ENCODE measurements around the gene HRH4.

Gene HRH4

DNA sequence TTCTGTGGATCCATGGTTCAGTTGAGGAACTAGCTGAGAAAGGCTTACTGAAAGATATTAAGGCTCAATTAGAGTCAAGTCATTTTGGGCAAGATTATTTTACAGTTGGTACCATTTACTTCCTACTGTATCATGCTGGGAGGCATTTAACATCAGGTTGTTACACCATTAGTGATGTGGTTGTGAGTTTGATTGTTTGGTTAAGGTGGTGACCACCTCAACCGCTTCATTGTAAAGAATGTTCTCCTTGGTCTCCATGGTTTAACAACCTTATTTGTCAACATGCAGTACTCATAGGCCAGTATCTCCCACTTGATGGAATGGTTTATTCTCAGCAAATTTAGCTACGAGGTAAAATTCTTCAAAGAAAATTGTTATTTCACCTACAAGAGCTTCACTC is 34.1 kb downstream of the HRH4 start:
- H2AFZ ChIP-seq (ENCODE audit: low read depth, low read length): no peak overlapping the region
- no peak overlapping the region for H3K4me3 ChIP-seq (ENCODE audit: low read length)
- no peak overlapping the region for H3K9ac ChIP-seq (ENCODE audit: low read length)
- H3K4me1 ChIP-seq (ENCODE audit: low read length): peaks cover 28% of the 10 kb centered on the region
- peaks cover 20% of the 10 kb centered on the region for H3K27me3 ChIP-seq (ENCODE audit: low read depth, low read length)
- TF ChIP-seq EZH2phosphoT487 (IDR thresholded peaks at IDR 0.05; ENCODE audit: low read depth): no peak
- TF ChIP-seq, protein P1, sequence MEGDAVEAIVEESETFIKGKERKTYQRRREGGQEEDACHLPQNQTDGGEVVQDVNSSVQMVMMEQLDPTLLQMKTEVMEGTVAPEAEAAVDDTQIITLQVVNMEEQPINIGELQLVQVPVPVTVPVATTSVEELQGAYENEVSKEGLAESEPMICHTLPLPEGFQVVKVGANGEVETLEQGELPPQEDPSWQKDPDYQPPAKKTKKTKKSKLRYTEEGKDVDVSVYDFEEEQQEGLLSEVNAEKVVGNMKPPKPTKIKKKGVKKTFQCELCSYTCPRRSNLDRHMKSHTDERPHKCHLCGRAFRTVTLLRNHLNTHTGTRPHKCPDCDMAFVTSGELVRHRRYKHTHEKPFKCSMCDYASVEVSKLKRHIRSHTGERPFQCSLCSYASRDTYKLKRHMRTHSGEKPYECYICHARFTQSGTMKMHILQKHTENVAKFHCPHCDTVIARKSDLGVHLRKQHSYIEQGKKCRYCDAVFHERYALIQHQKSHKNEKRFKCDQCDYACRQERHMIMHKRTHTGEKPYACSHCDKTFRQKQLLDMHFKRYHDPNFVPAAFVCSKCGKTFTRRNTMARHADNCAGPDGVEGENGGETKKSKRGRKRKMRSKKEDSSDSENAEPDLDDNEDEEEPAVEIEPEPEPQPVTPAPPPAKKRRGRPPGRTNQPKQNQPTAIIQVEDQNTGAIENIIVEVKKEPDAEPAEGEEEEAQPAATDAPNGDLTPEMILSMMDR (IDR thresholded peaks at IDR 0.05; ENCODE audit: low read depth, low read length): no peak
- no peaks in the 10 kb centered on the region for H3K79me2 ChIP-seq (ENCODE audit: low read length)
- H3K4me2 ChIP-seq (ENCODE audit: low read length): no peak overlapping the region
- peaks cover 8% of the 10 kb centered on the region for H3K36me3 ChIP-seq (replicated peaks; ENCODE audit: low read depth, low read length)
- H3K27ac ChIP-seq (ENCODE audit: low read length): no peak overlapping the region
- peaks cover 9% of the 10 kb centered on the region; the same call in 1 of the 2 replicates for H3K9me3 ChIP-seq (ENCODE audit: insufficient read depth, low read length)
- H4K20me1 ChIP-seq (ENCODE audit: insufficient read depth, low read length): no peaks in the 10 kb centered on the region

DNA sequence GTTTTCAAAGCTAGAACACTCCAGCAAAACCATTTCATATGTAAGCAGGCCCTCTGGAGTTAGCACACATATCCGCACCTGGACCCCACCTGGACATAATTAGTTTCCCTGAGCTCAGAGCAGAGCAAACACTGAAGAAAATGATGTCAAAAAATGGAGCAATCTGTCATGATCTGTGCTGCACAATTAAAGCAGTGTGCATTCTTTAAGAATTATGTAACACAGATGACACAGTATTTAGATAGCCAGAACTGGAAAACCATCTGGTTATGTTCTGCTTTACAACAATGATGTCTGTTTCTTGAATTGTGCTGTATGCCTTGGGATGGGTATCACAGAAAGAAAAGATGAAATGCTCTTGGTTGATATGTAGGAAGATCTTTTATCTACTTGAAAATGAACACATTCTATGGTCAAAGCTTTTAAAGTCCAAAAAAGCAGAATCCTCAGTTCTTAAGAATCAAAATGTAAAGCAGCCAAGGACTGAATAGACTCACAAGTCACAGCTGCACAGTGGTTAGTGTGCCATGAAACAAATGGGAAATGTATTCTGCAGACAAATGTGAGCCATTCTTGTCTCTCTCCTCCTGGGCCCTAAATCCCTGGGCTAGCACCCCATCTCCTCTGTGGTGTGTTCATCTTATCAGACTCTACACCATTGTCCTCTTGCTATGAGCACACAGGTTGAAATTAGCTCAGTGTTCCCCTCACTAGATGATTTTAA is 36.8 kb downstream of the HRH4 start:
- H3K4me1 ChIP-seq (ENCODE audit: low read length): peaks cover 23% of the 10 kb centered on the region
- H3K79me2 ChIP-seq (ENCODE audit: low read length): no peaks in the 10 kb centered on the region
- no peak overlapping the region for H3K4me2 ChIP-seq (ENCODE audit: low read length)
- no peak overlapping the region for H3K9ac ChIP-seq (ENCODE audit: low read length)
- H3K27ac ChIP-seq (ENCODE audit: low read length): no peak overlapping the region
- no peak overlapping the region for H3K4me3 ChIP-seq (ENCODE audit: low read length)
- H3K9me3 ChIP-seq (ENCODE audit: insufficient read depth, low read length): peaks cover 9% of the 10 kb centered on the region; the same call in 1 of the 2 replicates
- H3K36me3 ChIP-seq (replicated peaks; ENCODE audit: low read depth, low read length): peaks cover 8% of the 10 kb centered on the region
- no peak overlapping the region for H2AFZ ChIP-seq (ENCODE audit: low read depth, low read length)
- no peaks in the 10 kb centered on the region for H4K20me1 ChIP-seq (ENCODE audit: insufficient read depth, low read length)
- H3K27me3 ChIP-seq (ENCODE audit: low read depth, low read length): peaks cover 13% of the 10 kb centered on the region
- TF ChIP-seq, protein P1 (IDR thresholded peaks at IDR 0.05; ENCODE audit: low read depth, low read length): no peak

DNA sequence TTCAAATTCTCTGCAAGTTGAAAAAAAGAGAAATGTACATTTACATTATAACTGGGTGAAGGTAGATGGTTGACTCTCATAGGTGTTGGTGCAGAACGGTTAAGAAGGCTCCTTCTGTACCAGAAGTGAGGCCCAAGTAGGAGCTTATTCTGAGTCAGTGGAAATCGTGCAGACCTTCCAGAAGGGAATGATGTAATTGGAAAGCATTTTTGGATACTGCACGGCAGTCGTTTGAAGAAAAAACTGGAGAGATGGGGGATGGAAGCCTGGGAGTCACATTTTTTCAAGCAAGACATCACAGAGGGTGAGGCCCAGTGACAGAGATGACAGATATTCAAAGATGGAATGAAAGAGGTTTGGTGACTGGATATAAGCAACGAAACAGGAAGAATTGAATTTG is 39.4 kb downstream of the HRH4 start:
- no peak for TF ChIP-seq EZH2phosphoT487 (IDR thresholded peaks at IDR 0.05; ENCODE audit: low read depth)
- TF ChIP-seq, protein P1 (IDR thresholded peaks at IDR 0.05; ENCODE audit: low read depth, low read length): no peak
- no peak overlapping the region for H2AFZ ChIP-seq (ENCODE audit: low read depth, low read length)
- H3K9me3 ChIP-seq (ENCODE audit: insufficient read depth, low read length): no peaks in the 10 kb centered on the region
- no peak overlapping the region for H3K4me3 ChIP-seq (ENCODE audit: low read length)
- H3K4me2 ChIP-seq (ENCODE audit: low read length): no peak overlapping the region; the same call in 1 of the 2 replicates
- H3K79me2 ChIP-seq (ENCODE audit: low read length): no peaks in the 10 kb centered on the region
- H4K20me1 ChIP-seq (ENCODE audit: insufficient read depth, low read length): no peaks in the 10 kb centered on the region
- no peak overlapping the region for H3K27ac ChIP-seq (ENCODE audit: low read length)
- H3K36me3 ChIP-seq (replicated peaks; ENCODE audit: low read depth, low read length): no peaks in the 10 kb centered on the region
- H3K27me3 ChIP-seq (ENCODE audit: low read depth, low read length): no peaks in the 10 kb centered on the region; the same call in 1 of the 2 replicates
- H3K9ac ChIP-seq (ENCODE audit: low read length): no peak overlapping the region
- peaks cover 15% of the 10 kb centered on the region for H3K4me1 ChIP-seq (ENCODE audit: low read length)

DNA sequence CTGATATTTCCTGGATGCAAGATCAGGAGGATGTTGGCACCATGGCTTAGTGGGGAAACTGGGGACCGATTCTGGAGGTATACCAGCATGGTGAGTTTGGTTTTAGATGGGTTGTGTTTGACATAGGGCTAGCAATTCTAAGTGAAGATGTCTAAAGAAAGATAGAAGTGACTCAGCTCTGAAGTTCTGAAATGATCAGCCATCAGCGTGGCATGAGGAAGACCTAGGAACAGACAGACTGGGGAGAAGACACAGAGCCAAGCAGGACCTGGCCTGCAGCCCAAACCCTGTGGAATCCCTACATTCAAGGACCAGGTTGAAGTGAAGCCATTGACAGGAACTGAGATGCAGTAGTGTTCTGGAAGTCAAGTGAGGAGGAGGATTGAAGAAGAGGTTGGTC is 39.8 kb downstream of the HRH4 start:
- TF ChIP-seq EZH2phosphoT487 (IDR thresholded peaks at IDR 0.05; ENCODE audit: low read depth): no peak
- TF ChIP-seq, protein P1 (IDR thresholded peaks at IDR 0.05; ENCODE audit: low read depth, low read length): no peak
- no peaks in the 10 kb centered on the region for H4K20me1 ChIP-seq (ENCODE audit: insufficient read depth, low read length)
- H3K27me3 ChIP-seq (ENCODE audit: low read depth, low read length): no peaks in the 10 kb centered on the region; the same call in 1 of the 2 replicates
- H3K4me1 ChIP-seq (ENCODE audit: low read length): peaks cover 15% of the 10 kb centered on the region
- no peaks in the 10 kb centered on the region for H3K36me3 ChIP-seq (replicated peaks; ENCODE audit: low read depth, low read length)
- no peaks in the 10 kb centered on the region for H3K79me2 ChIP-seq (ENCODE audit: low read length)
- H3K4me3 ChIP-seq (ENCODE audit: low read length): no peak overlapping the region
- H3K9ac ChIP-seq (ENCODE audit: low read length): no peak overlapping the region
- no peak overlapping the region for H2AFZ ChIP-seq (ENCODE audit: low read depth, low read length)
- no peak overlapping the region for H3K27ac ChIP-seq (ENCODE audit: low read length)
- H3K9me3 ChIP-seq (ENCODE audit: insufficient read depth, low read length): no peaks in the 10 kb centered on the region
- H3K4me2 ChIP-seq (ENCODE audit: low read length): no peak overlapping the region; the same call in 1 of the 2 replicates

All from OCI-LY3 (cell line).